NCI-H146 (cell line): ENCODE data around the gene TMEM271.

ENCODE experiments used
- DNase-seq: peaks from one replicate; lab custom pipeline; 2025; lab: John Stamatoyannopoulos, UW

The TMEM271 gene

GRCh38 chr4:576245-576821 is at the start of gene TMEM271:
TMEM271 (minus strand) TSS chr4:576295; CDS start chr4:576062, 233 bp downstream.
- DNase-seq: peak; percentile 34

- DNase-seq: no peak
These were observed 49.6 kb upstream of the TMEM271 start for GRCh38 chr4:625631-626161.

GRCh38 chr4:624705-625590 is 48.9 kb upstream of the TMEM271 start, which contains the start of gene PDE6B:
PDE6B (plus strand) TSS chr4:625573; CDS start chr4:625627, 54 bp downstream.
- DNase-seq: no peak

GRCh38 chr4:623914-624566 is 47.9 kb upstream of the TMEM271 start:
- DNase-seq: no peak

- DNase-seq: no peak
These were observed 47.2 kb upstream of the TMEM271 start for GRCh38 chr4:622996-623913.

GRCh38 chr4:622071-622995 is 46.2 kb upstream of the TMEM271 start:
- DNase-seq: no peak

- no peak for DNase-seq
These were observed 45.4 kb upstream of the TMEM271 start for GRCh38 chr4:621296-622070.

GRCh38 chr4:620851-621261 is 44.8 kb upstream of the TMEM271 start:
- DNase-seq: no peak

- no peak for DNase-seq
These were observed 44.1 kb upstream of the TMEM271 start for GRCh38 chr4:620201-620600.

GRCh38 chr4:617644-618641 is 41.8 kb upstream of the TMEM271 start:
- DNase-seq: no peak

GRCh38 chr4:616911-617643 is 41.0 kb upstream of the TMEM271 start:
- DNase-seq: no peak

- no peak for DNase-seq
These were observed 40.0 kb upstream of the TMEM271 start for GRCh38 chr4:616091-616490.

- no peak for DNase-seq
These were observed 37.0 kb upstream of the TMEM271 start for GRCh38 chr4:613126-613525.

- no peak for DNase-seq
These were observed 36.6 kb upstream of the TMEM271 start for GRCh38 chr4:612749-613125.

- DNase-seq: no peak
These were observed 36.1 kb upstream of the TMEM271 start for GRCh38 chr4:612052-612748.

- DNase-seq: peak; percentile 58
These were observed 34.5 kb upstream of the TMEM271 start for GRCh38 chr4:610411-611261.
